Fibroblast of skin of right quadriceps (primary cell): ENCODE results near the gene EXOC4.
"Not testable (repeated sequence)": the region's sequence is repeated elsewhere in the genome, so short reads cannot be mapped to it uniquely, and the experiment has no call there.

Source experiments
- DNase-seq: peaks from one replicate; pipeline ENCODE4 v3.0.0-alpha.2; 2013

The EXOC4 gene

DNA sequence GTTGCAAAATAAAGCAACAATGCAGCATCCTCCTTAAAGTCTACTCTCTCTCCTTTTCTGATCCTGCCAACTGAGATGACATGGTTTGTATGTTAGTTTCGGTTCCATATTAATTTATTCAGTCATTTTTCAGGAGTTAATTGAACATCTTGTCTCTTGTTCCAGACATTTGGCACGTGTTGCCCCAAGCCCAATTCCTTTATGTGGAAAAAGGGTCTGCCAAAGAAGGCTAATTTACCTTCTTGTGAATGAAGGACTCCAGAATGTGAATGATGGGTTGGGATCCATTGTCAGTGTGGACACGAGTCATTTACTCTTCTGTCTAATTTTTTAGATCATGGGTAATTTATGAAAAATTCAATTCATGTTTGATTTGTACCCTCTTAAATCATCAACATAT, 523.4 kb downstream of the EXOC4 start:
- no peak for DNase-seq

DNA sequence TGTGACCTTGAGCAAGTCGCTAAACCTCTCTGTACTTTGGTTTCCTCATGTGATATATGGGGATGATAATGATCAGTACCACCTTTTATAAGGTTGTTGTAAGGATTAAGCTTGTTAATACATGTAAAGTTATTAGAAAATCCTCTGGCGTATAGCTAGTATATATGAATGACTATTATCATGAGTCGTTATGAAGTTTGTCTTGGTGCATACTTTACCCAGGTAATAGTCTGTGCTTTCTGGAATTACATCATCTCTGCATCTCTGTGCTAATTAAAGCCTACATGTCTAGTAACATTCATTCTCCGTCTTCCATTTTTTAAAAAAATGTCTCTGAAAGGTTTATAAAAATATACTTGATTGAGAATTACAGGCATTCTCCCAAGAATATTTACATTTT, 524.8 kb downstream of the EXOC4 start:
- DNase-seq: no peak

DNA sequence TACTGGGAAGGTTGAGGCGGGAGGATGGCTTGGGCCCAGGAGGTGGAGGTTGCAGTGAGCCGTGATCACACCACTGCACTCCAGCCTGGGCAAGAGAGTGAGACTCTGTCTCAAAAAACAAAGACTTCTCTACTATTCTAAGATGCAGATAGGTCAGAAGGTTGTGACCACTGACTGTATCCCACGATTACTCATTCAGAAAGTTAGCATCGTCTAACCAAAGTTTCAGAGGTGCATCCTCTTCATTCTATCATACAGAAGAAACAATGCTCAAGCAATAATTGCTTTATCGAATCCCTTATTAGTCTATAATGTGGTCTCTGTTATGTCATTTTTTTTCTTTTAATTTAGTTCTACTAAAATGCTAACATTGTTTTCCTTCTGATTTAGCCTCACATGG, 525.6 kb downstream of the EXOC4 start:
- no peak for DNase-seq

DNA sequence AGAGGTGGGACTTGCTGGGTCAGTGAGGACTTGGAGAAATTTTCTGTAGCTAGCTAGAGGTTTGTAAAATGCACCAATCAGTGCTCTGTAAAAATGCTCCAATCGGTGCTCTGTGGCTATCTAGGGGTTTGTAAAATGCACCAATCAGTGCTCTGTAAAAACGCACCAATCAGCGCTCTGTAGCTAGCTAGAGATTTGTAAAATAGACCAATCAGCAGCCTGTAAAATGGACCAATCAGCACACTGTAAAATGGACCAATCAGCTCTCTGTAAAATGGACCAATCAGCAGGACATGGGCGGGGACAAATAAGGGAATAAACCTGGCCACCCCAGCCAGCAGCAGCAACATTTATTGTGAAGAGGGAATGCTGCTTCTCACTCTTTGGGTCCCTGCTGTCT, 526.7 kb downstream of the EXOC4 start:
- DNase-seq: not testable (repeated sequence)

DNA sequence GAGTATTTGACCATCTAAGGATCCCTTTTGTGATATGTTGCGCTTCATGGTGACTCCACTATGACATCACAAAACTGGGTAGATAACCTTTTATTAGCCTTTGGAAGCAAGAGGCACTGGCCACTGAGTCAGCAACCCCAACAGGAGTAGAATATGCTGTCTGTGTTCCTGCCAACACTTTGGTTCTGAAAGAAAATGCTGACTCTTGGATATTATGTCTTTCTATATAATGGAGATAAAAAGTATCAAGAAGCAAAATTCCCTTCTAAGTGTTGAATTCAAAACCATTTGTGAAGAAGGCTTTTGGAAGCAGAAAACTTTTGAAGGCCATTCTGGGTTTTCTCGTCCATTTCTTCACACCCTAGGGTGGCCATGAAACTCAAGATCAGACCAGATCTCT, 528.0 kb downstream of the EXOC4 start:
- DNase-seq: no peak

DNA sequence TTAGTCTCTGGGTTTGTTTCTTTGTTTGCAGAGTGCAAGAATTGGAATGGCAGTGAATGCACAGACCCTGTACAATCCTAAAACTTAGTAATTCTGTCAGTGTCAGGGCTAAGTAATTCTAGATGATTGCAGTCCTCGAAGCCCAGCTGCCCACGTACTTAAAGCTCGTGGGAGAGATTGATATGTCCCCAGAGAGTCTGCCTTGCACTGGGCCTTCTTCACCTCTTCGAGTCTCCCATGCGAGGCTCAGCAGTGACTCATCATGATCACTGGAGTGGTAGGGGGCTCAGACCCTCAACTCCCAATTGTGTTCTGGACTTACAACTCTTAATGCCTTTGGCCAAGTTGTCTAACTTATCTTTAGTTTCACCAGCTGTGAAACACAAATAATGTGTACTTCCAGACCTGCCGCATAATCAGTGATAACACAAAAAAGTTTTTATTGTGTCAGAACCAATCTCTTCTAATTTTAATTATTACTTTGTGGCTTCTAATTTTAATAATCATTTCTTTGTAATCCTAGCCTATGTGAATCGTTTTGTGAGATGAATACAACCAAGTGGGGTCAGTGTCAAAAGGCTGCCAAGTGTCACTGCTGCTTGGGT, 528.7 kb downstream of the EXOC4 start:
- no peak for DNase-seq

DNA sequence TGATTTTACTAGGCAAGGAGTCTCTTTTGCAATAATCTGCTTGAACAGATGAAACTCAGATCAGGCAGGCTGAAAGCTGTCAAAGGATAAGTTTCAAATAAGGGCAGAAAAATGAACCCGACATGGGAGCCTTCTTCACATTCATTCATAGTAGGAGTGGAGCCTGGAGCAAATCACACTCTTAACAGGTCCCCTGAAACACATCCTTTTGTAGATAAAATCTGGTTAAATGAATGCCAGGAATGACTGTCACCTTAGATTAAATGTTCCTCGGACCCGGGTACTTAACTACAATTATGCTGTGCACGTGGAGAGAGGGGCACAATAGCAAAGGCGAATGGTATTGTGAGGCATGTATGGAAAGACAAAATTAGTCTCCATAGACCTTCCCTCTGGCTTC, 529.6 kb downstream of the EXOC4 start:
- DNase-seq: no peak

DNA sequence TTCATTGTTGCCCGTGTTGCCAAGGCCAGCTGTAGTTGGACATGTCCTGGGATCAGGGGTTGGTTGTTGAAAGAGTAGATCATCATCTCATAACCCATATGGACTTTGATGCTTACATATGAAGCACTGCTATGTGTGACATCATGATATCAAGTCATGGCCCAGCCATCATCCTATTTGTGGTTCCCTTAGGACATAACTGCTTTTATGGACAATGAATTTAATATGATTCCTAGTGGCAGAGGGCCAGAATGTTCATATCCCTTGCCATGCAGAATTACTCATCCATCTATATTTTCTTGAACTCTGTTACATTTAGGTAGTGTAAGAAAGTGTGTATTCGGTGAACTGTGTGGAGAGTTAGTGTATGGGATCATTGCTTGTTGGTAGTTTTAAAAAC, 530.4 kb downstream of the EXOC4 start:
- peak; percentile 47 for DNase-seq

DNA sequence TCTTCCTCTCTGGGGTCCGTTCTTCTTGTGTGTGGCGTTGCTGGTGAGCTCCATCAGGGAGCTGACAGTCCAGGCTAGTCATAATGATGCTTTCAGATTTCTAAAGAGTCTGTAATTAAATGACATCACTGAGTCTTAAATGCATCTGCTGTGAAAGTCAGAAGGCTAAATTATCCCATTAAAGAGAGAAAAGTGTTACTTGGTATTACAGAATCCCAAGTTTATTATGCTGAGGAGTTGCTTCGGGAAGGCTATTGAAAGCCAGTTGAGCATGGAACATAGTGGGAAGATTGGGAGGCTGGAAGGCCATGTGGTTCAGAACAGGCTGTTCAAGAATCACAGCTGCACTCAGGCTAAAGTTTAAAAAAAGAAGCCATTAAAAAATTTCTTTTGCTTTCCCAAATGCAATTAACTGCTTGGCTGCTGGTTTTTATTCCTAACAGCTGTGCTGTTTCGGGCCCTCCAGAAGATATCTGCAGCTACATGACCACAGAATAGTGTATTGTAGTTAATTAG, 531.7 kb downstream of the EXOC4 start:
- no peak for DNase-seq

DNA sequence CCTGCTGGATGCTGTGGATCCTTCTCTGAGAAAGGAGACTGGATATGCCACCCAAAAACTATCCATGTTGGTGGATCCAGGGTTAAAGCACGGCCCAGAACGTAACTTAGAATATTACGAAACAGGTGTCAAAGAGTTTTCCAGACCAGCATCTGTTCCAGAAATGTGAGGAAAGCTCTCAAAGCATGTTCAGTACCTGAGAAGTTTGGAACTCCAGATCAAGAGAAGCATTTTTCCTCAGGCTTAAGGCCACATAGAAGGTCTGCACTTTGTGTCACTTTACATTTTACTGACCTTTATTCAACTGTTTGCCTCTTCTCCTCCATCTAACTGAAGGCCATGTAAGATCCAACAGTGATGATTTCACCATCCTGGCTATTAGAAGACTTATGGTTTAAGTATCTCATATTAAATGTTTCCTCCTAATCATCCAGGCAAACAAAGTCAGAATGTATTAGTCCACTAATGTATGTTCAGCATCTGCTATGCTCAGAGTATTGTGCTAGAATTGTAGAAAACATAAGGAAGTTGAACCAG, 533.6 kb downstream of the EXOC4 start:
- no peak for DNase-seq

DNA sequence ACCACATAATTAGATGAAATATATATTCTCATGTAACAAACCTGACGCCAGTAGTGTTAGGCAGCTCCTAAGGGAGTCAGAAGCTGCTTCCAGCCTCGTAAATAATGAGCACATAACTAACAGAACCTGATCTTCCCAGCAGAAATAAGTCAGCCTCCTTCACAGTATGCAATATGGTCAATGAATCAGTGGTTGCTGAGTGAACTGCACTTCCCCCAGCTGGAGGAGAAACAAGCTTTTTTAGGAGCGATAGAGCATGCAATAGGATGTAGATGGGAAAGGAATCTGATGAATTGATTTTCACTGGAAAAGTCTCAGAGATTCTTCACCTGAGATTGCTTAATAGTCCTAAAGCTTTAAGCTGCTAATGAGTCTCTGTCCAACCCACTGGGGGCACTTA, 537.1 kb downstream of the EXOC4 start:
- peak; percentile 69 for DNase-seq

DNA sequence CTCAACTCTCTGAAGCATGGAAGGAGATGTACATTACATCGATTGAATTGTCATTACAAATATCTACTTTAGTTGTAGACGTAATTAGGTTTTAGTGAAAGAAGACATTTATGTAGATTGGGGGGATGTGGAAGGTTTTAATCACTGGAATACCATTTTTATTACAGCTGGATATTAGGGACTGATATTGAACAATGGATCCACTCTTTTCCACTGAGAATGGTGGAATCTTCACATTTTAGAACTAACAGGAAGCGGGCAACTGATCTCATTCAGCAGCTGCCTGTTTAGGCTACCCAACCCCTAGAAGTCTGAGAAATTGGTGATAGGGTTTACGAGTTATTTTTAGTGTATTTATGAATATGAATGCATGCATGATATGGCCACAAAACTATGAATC, 538.0 kb downstream of the EXOC4 start:
- no peak for DNase-seq

DNA sequence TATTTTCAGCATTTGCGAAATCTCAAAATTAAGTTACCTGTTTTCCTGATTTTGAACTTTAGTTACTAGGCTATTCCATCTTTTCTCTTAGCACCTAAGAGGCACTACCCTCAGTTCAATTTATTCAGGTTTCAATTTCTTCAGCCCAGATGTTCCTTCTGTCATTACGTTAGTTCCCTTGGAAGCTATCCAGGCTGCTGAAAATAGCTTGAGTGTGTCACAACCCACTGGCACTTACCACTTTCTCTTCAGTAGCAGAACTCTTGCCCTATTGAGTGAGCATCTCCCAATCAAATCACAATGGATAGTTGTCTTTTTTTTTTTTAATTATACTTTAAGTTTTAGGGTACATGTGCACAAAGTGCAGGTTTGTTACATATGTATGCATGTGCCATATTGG, 541.6 kb downstream of the EXOC4 start:
- no peak for DNase-seq

DNA sequence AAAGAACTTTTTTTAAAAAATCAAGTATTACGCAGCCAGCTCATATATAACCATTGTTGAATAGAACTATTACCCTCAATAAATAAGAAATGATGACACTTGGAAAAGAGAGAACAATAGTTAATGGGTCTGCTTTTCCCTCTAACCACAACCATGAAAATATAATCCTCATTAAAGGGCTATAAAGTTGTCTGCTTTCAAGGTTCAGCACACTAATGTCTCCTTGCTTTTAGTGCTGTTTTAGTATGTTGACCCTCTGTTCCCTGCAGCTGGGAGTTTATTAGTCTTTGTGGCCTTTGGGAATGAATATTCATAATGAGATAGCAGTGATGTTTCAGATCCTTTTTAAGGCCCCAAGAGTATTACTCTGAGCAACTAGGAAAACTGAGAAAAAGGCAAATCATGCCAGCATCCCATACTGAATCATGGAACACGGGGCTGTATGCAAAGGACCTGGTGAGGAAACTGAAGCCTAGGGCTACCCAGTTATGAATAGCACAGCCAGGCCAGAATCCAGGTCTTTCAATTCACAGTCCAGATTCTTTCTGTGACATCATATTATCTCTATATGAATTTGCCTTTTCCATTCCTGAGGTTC, 542.3 kb downstream of the EXOC4 start:
- no peak for DNase-seq

DNA sequence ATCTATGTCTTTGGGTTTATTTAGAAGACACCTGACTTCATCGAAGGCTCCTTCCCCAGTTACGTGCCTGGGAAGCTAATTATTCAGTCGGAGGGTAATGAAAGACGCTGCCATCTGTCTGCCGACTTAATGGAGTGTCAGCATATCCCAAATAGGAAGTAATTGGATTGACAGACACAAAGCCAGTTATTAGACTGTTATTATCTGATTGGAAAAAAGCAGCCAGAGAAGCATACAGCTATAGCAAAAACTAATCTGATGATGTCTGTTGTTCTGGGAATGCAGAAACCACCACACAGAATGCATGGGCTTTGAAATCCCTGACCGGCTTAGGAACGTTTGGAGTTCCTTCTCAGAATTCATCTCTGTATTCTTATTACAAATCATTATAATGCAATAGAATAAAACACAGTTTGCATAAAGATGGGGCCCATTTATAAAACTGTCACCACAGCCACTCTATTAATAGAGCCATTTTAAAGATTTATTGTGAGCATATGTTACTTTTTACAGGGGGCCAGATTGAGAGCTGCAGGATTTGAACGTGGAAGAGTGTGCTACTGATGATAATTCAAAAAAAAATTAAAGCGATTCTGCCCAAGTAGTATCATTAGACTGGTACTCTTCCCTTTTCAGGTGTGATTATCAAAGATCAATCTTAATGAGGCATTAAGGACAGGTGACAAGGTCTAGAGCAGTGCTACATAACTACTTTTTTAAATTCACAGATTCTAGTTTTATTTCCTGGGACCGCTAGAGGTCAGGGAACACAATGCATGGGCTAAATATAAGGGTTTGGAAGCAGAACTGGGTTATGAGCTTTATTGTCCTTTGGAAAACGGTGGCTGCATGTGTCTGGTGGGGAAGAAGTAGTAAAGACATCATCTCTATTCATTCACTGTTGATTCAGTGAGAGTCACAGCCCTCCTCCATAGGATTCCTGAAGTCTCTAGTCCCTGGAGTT, 544.2 kb downstream of the EXOC4 start:
- DNase-seq: no peak

DNA sequence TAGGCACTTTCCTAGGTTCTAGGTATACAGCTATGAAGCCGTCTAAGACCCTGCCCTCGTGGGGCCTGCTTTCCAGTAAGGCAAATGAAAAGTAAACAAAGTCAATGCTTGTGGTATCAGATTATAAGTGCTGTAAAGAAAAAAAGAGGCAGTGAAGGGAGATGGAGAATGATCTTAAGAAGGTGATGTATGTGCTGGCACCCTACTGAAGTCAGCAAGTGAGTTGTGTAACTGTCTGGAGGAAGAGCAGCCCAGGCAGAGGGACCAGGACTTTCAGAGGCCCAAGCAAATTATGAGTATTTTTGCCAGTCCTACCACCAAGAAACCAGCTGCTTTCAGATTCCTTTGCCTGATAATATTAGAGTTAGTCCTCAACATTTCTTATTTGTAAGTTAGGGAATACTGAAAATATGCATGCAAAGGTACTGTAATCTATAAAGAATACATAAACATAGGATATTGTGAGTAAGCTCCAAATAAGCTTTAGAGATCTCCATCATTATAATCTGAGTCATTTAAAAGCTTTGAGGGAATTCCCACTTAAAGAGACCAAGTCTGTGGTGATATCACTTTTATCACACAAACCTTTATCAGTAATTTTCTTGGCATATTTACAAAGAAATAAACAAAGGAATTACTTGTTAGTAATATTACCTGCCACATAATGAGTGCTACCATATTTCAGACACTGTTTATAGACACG, 545.1 kb downstream of the EXOC4 start:
- DNase-seq: peak; percentile 20

DNA sequence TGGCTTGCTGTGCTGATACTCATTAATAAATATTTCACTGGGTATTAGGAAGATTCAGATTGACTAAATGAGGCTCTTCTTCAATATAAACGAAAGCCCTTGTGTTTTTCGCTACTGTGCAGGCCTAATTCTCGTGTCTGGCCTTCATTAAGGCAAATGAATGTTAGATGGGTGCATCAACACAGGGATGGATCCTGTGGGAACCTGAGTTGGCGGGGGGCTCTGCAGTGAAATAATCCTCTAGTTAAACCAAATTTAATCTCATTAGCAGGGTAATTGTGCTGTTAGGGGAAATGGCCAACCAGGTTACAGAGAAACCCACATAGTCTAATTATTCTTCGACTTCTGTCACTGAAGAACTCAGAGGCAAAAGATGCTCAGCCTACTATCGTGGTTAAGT, 548.5 kb downstream of the EXOC4 start:
- no peak for DNase-seq

DNA sequence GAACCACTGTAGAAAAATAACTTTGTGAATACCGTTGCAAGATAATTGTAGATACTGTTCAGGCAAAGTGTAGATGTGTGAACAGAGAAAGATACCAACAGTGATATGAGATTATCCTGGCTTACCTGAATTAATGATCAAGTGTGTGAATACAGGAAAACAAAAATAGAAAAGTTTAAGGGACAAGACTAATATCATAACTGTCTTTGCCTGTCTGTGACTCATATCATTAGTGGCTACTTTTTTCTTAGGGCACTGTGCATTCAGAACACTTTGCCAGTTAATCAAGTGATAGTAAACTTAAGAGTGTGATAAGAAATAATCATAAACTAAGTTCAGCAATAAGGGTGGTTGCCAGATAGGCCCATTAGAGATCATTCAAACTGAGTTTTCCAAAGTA, 551.2 kb downstream of the EXOC4 start:
- no peak for DNase-seq

DNA sequence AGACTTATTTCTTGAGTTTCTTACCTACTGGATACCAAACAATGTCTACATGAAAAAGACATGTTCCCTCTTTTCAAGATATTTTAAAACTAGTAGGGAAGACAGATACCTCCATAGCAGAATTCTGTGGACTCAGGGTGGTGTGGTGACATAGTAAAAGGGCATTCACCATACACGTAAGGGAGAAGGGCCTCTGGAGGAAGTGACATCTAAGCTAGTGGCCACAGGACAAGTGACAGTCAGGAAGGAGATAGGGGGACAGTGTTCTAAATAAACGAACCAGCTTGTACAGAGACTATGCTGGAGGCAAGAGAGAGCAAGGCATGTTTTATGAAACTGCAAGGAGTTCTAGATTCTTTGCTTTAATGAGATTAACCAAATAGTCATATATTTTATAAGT, 552.5 kb downstream of the EXOC4 start:
- no peak for DNase-seq

DNA sequence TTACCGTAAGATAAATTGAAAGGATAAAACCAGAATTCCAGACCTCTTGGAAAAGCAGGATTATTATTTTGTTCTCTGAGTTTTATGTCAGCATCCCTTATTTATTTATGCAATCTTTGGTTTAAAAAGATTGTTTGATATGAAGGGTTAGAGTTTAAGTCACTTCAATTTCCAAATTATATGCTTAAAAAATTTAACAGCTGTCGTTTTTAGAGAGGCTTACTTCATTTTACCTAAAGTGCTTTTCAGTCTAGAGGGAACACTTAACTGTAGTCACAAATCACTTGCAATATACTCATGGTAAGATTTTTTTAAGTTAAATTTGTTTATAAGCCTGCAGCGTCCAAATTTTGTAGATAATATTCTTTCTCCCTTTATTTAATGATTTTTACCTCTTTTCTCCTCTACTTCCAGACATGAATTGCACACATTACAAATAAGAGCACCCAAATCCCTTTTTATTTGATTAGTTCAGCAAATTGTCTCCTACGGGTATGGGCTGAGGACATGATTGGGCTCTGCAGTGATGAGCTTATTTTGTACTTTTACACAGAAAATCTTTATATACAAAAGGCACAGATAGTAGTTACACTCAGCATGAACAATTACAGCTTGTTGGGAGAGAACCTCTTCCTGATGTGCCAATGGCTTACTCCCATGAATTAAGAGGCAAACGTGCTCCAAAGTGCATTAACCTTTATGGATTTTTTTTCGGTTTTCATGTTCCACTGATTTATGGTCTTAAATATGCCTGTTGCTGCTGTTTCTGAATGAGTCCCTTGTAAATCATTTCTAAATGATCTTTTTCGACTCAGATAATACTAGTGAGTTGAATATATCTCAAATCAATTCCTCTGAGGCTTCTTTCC, 555.0 kb downstream of the EXOC4 start:
- DNase-seq: no peak

DNA sequence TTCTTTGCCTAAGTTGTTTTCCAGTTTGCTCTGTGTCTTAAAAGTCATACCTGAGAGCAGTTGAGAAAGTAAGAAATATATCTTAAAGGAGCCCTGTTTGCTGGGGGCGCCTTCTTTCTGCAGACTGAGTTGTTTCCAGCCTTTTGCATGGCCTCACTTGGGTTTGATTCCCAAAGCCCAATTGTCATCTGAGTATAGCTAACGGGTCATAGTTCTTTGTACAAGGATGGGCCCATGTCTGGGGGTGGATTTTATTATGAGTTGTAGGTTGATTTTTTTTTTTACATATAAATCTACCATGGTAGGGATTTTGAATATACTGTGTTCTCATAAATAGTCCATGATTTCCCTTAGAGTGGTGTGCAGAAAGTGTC, 555.6 kb downstream of the EXOC4 start:
- no peak for DNase-seq

DNA sequence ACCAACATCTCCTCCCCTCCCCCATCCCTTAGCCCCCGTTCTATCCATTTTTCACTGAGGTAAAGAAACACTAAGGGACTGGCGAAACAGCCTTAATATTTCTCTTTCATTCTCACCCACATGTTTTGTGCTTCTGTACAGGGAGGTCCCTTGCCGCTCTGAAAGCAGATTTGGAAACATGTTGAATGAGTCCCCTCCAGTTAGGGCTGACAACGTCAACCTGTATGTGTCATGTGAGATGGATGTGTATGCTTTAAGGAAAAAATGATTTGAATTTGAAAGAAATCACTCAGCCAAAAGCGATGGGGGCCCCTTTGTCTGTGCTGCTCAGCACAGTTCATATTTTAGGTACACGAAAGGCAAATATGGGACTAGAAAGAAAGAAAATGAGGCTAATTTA, 560.0 kb downstream of the EXOC4 start:
- DNase-seq: no peak
